ENCODE results near the gene PRAMEF14. TPM values are rescaled to one million over a fixed set of nuclear protein-coding genes. Genes with fewer than 3 reads are reported as not detected.

The PRAMEF14 gene
- polyA plus RNA-seq, 2 donors, result not detected

Other genes starting within 250 kb of the PRAMEF14 start
- not detected for gene HNRNPCL2, start 230.3 kb downstream of the PRAMEF14 start, polyA plus RNA-seq
- gene PRAMEF26, start 191.1 kb downstream of the PRAMEF14 start, polyA plus RNA-seq, result not detected
- not detected for gene HNRNPCL4, start 181.5 kb downstream of the PRAMEF14 start, polyA plus RNA-seq
- gene PRAMEF9, start 175.3 kb downstream of the PRAMEF14 start, polyA plus RNA-seq, result not detected
- gene PRAMEF13, start 145.7 kb downstream of the PRAMEF14 start, polyA plus RNA-seq, result not detected
- not detected for gene PRAMEF18, start 121.0 kb downstream of the PRAMEF14 start, polyA plus RNA-seq
- gene PRAMEF5, start 92.9 kb downstream of the PRAMEF14 start, polyA plus RNA-seq, result not detected
- gene PRAMEF8, start 62.0 kb downstream of the PRAMEF14 start, polyA plus RNA-seq, result under 1 TPM in 1 of 2 donors, not detected in 1; 0.01 TPM
- not detected for gene PRAMEF33, start 43.6 kb downstream of the PRAMEF14 start, polyA plus RNA-seq
- not detected for gene PRAMEF15, start 31.6 kb downstream of the PRAMEF14 start, polyA plus RNA-seq
- under 1 TPM in 1 of 2 donors, not detected in 1; 0.02 TPM for gene PRAMEF19, start 24.8 kb upstream of the PRAMEF14 start, polyA plus RNA-seq
- not detected for gene PRAMEF17, start 42.5 kb upstream of the PRAMEF14 start, polyA plus RNA-seq
- not detected for gene PRAMEF20, start 63.3 kb upstream of the PRAMEF14 start, polyA plus RNA-seq
- gene LRRC38, start 166.9 kb upstream of the PRAMEF14 start, polyA plus RNA-seq, result under 1 TPM; 0.04 to 0.09 TPM
- gene PDPN, start 236.7 kb upstream of the PRAMEF14 start, polyA plus RNA-seq, result 10 to 100 TPM in 1 of 2 donors, 1 to 10 TPM in 1; 2.4 to 11.9 TPM